ENCODE measurements around the gene WFIKKN2.

The WFIKKN2 gene

DNA sequence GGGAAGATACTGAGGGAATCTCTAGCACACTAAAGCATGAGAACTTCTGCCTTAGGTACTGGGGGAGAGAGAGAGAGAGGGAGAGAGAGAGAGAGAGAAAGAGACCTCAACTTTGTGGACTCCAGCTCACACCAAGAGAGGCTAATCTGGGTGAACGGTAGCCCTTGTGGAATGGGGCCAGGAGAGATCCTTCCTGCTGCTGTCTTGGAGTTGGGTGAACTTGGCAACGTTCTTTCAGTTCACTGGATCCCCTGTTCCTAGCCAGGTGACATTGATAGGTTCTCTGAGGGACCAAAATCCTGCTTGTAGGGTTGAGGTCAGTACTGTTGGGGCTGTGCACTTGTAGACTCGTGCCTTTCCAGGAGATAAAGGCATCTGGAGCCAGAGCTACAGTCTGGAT lies 26.5 kb upstream of the WFIKKN2 start:
- DNase-seq, result no peak

GRCh38 chr17:50813583-50813982 lies 21.8 kb upstream of the WFIKKN2 start:
- no peak for DNase-seq

DNA sequence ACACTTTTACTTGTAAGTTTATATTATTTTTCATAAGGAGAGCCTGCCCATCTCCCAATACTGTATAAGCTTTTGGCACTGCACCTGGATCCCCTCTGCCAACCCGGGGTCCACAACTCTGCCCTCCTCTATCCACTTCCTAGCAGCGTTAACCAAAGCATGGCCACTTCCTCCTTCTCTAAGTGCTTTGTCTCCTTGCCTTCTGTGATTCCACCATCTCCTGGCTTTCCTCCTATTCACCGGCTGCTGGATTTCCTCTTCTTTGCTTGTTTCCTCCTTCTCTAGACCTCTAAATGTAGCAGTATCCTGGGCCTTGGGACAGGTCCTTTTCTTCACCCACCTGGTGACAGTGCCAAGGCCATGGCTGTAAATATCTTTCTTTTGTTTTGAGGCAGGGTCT lies 20.0 kb upstream of the WFIKKN2 start:
- no peak for DNase-seq

GRCh38 chr17:50816271-50816670 lies 19.1 kb upstream of the WFIKKN2 start:
- no peak for DNase-seq

- peak; percentile 43 for DNase-seq
These were observed 18.3 kb upstream of the WFIKKN2 start for GRCh38 chr17:50816771-50817751.

GRCh38 chr17:50817838-50818237 lies 17.5 kb upstream of the WFIKKN2 start:
- DNase-seq, result no peak

- DNase-seq, result no peak
These were observed 17.1 kb upstream of the WFIKKN2 start for GRCh38 chr17:50818261-50818660.

DNA sequence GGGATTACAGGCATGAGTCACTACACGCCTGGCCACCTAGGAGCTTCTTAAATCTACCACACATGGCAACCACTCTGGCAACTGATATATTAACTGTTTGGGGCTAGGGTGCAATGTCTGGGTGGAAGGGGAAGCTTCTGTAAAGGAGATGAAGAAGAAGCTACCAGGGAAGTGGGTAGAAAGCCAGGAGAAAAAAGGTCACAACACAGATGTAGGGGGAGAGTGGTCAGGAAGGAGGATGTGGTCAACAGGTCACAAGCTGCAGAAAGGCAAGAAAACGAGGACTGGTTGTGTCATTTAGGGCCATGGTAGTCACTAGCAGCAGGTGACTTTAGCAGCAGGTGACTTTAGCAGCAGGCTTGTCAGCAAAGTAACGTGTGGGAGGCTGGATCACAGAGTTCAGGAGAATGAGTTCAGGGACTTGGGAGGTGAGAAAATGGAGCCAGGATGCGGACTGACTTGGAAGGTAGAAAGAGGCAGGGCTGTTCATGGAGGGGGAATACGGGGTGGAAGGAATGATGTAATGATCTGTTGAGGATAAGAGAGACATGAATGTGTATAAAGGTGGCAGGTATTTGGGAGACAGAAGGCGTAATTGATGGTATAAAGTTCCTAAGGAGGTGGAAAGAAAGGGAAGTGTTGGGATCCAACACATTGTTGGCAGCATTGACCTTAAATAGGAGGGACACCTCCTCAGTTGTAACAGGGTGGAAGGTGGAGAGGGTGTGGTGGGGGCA lies 16.3 kb upstream of the WFIKKN2 start:
- no peak for DNase-seq

DNA sequence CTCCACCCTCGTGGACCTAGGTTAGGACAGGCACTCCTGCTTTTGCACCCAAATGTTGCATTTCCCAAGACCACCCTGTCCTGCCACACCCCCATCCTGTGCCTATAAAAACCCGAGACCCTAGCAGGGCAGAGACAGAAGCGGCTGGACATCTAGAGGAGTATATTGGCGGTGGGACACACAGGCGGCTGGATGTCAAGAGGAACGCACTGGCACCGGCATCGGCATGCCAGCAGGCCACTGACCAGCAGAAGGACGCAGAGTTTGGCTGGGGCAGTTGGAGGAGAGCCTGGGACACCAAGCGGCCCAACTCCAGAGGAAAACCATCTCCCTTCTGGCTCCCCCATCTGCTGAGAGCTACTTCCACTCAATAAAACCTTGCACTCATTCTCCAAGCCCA lies 14.7 kb upstream of the WFIKKN2 start:
- no peak for DNase-seq

- no peak for DNase-seq
These were observed 12.8 kb upstream of the WFIKKN2 start for GRCh38 chr17:50822550-50822949.

DNA sequence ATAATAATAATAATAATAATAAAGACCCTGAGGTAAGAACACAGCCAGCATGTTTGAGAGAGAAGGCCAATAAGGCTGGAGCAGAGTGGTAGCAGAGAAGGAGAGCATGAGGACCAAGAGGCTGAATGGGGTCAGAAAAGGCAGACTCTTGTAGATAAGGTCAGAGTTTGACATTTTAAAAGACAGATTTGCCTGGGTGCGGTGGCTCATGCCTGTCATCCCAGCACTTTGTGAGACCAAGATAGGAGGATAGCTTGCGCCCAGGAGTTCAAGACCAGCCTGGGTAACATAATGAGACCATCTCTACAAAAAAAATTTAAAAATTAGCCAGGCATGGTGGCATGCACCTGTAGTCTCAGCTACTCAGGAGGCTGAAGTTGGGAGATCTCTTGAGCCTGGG lies 11.0 kb upstream of the WFIKKN2 start:
- no peak for DNase-seq

DNA sequence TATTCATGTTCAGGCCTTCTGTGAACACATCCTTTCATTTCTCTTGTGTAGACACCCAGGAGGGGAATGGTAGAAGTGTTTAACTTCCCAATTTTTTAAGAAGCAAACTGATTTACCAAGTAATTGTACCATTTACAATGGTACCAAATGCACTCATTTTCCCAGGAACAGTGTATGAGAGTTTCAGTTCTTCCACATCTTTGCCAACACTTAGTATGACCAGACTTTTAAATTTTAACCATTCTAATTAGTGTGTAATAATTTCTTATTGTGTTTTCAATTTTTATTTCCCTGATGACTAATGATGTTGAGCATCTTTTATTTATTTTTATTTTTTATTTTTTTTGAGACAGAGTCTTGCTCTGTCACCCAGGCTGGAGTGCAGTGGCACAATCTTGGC lies 10.2 kb upstream of the WFIKKN2 start:
- DNase-seq, result no peak

DNA sequence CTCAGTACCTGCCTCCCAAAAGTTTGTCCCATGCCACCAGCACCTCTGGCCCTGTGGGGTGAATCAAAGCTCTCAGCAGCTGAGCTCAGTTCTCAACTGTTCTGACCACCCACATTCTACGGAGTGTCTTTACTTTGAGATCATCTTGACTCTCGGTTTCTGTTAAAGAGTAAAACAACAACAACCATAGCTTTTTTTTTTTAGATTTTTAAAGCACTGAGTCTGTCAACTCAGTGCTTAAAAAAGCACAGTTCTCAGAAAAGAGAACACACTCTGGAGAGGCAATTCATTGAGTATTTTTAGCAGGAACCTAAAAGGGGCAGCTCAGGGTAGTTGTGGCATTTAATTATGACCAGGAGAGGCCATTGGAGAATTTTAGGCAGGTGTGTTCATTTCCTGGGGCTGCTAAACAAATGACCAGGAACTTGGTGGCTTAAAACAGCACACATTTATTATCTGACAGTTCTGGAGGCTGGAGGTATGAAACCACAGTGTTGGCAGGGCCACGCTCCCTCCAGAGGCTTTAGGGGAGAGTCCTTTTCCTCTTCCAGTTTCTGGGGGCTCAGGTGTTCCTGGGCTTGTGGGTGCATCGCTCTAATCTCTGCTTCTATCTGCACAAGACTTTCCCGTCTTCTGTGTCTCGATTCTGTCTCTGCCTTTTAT lies 6.7 kb upstream of the WFIKKN2 start:
- DNase-seq, result no peak

DNA sequence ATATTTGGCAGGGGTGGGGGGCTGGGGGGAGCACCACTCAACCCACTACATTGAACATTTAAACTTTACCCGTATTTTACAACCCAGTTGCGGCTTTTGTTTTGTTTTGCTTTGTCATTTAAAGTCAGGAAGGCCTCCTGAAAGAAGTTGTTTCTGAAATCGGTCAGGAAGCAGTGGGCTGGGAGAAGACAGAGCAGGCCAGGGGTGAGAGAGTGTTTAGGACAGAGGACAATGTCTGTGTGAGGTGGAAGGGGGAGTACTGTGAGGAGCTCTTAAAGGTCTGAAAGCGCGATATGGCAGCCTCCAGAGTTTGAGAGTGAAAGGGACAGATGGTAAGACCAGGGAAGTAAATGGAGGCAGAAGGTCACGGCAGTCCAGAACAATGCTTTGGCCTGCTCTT lies 6.1 kb upstream of the WFIKKN2 start:
- no peak for DNase-seq

DNA sequence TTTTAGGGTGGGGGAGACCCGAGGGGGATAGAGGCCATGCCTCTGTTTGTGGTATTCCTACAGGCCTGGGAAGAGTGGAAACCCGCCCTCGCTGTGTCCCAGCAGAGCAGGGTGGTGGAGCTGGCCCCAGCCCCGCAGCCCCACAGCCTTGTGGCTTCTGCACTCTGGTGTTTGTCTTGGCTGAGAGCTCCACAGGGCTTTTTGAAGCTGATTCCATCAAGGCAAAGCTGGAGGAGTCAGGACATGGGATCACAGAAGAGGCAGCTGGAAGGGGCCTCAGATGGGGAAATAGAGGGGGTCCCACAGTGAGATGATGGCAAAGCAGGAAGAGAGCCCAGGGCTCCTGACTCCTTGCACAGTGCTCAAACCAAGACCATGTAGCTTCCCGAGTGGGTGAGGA lies 5.0 kb upstream of the WFIKKN2 start:
- DNase-seq, result no peak

DNA sequence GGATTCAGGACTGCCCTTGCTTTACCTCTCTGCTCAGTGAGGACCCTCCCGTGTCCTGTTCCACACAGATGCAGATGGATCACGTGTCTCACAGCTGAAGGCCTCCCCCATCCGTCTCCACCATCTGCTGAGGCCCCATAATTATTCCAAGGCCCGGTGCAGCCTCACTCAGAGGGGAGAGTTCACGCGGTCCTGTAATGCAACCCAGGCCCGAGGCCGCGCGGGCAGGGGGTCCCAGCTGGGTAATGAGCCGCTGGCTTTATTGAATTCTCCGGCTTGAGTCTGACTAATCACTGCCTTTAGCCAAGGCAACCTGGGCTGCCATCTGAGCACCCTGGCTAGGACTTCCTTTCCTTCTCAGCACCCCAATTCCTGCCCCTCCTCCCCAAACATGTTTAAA lies 4.4 kb upstream of the WFIKKN2 start:
- DNase-seq, result no peak

DNA sequence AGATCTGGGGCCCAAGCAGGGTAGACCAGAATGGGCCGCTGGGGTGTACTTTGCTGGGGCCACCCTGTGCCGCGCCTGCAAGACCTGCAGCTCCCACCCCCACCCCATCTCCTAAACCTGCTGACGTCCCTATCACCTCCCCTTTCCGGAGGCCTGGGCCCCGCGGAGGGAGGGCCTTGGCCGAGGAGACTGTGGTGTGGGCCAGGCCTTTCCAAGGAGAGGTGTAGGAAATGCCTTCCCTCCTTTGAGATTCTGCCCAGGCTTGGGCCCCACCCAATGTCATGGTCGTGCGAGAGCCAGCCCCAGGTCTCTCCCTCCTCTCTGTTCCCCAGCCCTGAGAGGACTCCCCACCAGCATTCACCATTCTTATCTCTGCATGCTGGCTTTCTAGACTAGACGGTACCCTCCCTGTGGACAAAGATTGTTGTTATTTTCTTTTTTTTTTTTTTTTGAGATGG lies 3.9 kb upstream of the WFIKKN2 start:
- DNase-seq, result peak; percentile 55

- DNase-seq, result no peak
These were observed 3.0 kb upstream of the WFIKKN2 start for GRCh38 chr17:50832267-50832863.

DNA sequence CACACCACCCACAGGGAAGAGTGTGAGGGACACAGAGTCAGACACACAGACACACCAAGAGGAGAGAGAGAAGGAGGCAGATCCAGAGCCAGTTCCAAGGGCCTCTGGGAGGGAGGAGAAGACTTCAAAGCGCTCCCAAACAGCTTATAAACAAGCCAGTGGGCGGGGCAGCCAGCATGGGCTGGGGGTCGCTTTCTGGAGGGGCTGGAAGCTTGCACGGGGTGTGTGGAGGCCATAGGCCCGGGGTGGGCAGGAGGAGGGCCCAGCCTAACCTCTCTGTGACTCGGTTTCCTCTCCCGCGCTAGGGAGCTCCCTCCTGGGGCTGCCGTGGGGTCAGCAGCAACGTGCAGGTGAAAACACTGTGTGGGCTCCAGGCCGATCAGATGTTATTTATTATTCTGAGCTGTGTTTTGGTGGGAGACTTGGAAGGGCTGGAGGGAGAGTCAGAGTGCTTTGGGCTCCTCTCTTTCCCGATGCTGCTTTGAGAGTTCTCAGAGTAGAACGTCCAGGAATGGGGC lies 2.5 kb upstream of the WFIKKN2 start:
- no peak for DNase-seq

- DNase-seq, result no peak
These were observed 1.6 kb upstream of the WFIKKN2 start for GRCh38 chr17:50833510-50834428.

- DNase-seq, result no peak
These were observed 721 bp upstream of the WFIKKN2 start for GRCh38 chr17:50834429-50835300.

Data from hematopoietic multipotent progenitor cell treated with erythropoietin and hydrocortisone succinate and interleukin-3 and kit ligand, for 8 days (in vitro differentiated cells).